GM21528 (cell line): ENCODE measurements around the gene ACP5.
"Not testable (repeated sequence)": the region's sequence is repeated elsewhere in the genome, so short reads cannot be mapped to it uniquely, and the experiment has no call there.

Experiments
- ATAC-seq: cut with Tn5 transposase; IDR thresholded peaks from one replicate; pipeline ENCODE4 v1.9.1; 2021; ENCODE audit warnings: mild to moderate bottlenecking, moderate library complexity; ENCODE audit not compliant: unreplicated experiment, low FRiP score

The ACP5 gene

DNA sequence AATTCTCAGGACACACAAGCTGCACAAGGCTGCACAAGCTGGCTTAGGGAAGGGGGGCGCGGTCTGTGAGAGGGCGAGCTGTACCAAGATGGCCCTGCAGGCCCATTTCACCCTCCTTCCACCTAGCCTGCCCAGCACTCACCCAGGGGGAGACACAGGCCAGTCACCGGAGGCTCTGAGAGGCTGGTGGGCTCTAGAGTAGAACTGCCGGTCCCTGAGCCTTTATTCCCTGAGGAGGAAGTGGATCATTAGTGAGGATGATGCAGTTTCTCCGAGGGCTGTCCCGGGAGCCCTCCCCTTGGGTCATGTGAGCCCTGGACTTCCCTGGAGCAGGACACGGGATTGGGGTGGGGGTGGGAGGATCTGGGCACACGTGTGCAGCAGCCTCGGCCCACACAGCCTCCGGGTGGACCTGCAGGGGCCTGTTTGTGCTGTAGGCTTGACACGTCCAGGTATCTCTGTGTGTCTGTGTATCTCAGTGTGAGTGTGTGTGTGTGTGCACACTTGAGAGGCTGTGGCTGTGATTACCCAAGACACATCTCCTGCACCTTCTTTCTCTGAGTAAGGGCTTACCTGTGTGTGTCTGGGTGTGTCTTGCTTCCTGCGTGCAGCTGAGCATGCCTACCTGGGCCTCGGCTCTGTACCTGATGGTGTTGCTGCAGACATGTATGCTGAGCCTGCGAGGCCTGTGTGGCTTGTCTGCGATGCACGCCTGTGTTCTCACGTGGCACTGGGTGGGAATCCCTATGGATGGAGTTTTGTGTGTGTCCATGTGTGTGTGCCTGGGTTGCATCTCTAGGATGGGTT lies at the start of gene ACP5:
TSS of gene ACP5 (minus strand) at position 195 of the 807 bp plus-strand sequence. CDS start 328 bp downstream, outside the sequence.
- ATAC-seq, result no peak

DNA sequence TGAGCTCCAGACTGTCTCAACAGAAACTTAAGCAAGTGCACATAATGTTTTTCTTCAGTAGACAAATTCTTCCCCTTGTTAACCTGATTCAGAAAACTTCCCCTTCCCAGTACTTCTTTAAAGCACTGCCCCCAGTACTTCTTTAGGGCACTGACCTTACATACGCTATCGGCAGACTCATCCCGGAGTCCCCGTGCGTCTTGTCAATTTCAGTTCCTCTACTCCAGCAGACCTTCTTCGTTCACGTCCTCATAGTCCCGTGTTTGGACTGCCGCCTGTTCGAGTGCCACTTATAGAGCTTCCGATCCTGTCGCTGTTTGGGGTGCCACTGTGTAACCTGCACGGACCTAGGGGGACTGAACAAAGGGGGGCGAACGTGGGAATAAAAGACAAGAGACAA lies 48.8 kb upstream of the ACP5 start:
- no peak for ATAC-seq

DNA sequence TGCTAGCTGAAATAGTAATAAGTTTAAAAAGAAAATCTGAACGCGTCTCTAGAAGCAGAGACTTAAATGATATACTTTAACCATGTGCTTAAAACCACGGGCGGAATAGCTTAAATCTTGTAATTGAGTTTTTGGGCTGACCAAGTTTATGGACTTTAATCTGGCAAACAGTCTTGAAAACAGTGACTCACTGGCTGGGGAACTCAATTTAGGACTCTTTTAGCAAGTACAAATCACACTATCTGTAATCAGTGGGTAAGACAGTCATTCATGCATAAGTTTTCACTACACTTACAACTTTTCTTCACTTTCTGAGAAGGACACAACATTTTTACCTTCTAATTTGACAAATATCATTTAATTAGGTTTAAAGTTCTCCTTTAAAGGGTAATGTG lies 46.6 kb upstream of the ACP5 start:
- ATAC-seq, result no peak

DNA sequence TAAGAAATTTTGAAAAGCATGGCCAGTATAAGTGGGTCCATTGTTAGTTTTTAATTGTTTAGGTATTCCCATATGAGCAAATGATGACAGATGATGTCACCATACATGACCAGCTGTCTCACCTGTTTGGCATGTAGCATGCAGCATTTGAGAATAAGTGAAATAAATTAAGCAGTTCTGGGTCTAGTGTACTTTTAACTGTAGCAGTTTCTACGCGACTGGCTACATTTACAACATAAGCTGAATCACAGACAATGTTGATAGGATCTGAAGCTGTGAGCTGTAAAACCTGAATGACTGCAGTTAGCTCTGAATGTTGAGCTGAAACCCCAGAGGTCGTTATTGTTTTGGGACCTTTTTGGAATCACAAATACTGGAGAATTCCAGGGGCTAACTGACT lies 45.0 kb upstream of the ACP5 start:
- not testable (repeated sequence) for ATAC-seq

DNA sequence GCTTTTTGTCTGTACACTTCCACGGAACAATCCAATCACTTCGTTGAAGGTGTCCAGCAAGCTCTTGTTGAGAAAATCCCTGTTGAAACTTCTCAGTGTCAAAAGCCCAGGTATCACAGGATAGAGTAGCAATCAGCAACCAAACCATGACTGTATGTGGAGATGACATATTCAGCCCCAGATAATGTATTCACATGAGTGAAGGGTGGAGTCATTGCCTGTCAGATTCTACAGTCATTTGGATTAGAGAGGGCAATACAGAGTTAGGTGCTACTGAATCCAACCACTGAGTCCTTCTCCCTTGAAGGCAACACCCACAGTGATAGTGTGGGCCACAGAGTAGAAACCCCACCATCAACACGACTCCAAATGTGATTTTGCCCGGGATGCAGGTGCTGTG lies 43.1 kb upstream of the ACP5 start:
- no peak for ATAC-seq

DNA sequence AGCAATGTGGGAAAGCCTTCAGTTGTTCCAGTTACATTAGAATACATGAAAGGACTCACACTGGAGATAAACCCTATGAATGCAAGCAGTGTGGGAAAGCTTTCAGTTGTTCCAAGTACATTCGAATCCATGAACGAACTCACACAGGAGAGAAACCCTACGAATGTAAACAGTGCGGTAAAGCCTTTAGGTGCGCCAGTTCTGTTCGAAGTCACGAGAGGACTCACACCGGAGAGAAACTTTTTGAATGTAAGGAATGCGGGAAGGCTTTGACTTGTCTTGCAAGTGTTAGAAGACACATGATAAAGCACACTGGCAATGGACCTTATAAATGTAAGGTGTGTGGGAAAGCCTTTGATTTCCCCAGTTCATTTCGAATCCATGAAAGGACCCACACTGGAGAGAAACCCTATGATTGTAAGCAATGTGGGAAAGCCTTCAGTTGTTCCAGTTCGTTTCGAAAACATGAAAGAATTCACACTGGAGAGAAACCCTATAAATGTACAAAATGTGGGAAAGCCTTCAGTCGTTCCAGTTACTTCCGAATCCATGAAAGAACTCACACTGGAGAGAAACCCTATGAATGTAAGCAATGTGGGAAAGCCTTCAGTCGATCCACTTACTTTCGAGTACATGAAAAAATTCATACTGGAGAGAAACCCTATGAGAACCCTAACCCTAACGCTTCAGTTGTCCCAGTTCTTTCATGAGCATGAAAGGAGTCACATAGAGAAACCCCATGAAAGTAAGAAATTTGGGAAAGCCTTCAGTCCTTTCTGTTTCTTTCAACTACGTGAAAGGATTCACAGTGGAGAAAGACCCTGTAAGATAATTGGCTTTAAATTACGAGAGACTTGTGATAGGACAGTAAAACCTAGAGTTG lies 40.0 kb upstream of the ACP5 start:
- ATAC-seq, result no peak

DNA sequence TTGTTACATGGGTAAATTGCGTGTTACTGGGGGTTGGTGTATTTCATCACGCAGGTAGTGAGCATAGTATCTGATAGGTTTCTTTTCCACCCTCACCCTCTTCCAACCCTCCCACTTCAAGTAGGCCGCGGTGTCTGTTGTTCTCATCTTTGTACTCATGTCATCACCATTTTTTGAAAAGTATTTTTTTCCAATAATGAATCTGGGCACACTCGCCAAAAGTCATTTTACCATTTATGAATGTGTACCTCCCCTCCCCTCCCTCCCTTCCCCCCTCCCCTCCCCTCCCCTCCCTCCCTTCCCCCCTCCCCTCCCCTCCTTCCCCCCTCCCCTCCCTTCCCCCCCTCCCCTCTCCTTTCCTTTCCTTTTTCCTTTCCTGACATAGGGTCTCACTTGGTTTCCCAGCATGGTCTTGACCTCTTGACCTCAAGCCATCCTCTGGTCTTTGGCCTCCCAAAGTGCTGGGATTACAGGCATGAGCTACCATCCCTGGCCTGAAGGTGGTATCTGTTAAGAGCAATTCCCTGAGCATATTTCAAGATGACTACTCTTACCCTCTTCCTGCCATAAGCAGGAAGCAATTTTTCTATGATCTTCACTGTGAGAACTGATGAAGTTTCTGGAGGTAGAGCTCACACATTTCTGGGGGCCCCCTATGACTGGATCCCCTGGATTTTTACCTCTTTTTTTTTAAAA lies 35.5 kb upstream of the ACP5 start:
- ATAC-seq, result no peak

DNA sequence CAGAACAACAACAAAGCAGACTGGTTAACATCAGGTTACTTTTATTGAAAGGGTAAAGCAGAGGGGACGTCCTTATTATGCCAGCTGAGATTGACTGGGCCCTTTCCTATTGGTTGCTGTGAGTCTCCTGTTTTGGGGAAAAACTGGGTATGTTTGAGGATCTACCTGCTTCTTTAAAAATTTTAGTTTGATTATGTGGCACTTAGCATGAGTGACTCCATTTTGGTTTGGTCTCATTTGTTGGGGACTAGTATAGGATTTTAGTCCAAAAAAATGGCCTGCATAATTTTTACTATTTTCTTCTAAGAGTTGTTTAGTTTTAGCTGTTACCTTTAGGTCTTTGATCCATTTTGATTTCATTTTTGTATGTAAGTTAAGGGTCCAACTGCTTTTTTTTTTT lies 34.3 kb upstream of the ACP5 start:
- ATAC-seq, result no peak

DNA sequence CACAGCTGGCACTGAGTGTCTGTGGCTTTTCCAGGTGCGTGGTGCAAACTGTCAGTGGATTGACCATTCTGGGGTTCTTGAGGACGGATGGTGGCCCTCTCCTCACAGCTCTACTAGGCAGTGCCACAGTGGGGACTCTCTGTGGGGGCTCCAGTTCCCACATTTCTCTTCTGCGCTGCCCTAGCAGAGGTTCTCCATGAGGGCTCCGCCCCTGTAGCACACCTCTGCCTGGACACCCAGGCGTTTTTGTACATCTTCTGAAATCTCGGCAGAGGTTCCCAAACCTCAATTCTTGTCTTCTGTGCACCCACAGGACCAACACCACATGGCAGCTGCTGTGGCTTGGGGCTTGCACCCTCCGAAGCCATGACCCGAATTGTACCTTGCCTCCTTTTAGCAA lies 29.0 kb upstream of the ACP5 start:
- no peak for ATAC-seq

DNA sequence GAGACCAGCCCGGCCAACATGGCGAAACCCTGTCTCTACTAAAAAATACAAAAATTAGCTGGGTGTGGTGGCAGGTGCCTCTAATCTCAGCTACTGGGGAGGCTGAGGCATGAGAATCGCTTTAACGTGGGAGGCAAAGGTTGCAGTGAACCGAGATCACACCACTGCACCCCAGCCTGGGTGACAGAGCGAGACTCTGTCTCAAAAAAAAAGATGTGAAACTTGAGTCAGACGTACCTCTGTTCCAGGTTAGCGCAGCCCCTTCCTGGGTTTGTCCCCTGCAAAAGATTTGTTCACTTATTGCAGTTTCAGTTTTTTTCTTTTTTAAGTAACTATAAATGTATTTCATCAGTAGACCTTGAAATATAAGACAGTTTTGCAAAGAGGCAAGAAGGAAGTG lies 22.3 kb upstream of the ACP5 start:
- not testable (repeated sequence) for ATAC-seq

DNA sequence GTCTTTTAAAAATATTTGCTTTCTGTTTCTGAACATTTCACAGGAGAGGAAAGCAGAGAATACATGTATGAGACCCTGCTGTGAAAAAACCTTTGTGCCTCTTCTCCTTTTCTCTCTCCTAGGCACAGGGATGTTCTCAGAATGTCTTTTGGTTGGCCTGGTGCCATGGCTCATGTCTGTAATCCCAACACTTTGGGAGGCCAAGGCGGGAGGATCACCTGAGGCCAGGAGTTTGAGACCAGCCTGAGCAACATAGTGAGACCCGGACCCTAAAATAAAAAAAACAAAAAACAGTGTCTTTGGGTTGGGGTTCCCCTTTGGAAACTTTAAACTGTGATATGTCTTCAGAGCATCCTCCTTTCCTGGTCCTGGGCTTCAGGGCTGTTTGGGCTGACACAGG lies 21.3 kb upstream of the ACP5 start:
- no peak for ATAC-seq

DNA sequence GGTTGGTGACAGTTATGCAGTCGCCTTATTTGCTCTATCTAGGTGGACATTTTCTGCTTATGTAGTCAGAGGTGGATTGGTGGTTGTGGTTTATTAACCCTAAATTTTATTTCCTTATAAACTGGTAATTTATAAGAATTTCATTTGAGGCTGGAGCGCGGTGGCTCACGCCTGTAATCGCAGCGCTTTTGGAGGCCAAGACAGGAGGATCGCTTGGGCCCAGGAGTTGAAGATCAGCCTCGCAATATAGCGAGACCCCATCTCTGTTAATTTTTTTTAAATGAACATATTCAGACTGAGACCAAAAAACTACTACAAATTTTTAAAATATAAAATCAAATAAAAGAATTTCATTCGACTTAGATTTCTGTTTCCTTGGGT lies 20.6 kb upstream of the ACP5 start:
- no peak for ATAC-seq

DNA sequence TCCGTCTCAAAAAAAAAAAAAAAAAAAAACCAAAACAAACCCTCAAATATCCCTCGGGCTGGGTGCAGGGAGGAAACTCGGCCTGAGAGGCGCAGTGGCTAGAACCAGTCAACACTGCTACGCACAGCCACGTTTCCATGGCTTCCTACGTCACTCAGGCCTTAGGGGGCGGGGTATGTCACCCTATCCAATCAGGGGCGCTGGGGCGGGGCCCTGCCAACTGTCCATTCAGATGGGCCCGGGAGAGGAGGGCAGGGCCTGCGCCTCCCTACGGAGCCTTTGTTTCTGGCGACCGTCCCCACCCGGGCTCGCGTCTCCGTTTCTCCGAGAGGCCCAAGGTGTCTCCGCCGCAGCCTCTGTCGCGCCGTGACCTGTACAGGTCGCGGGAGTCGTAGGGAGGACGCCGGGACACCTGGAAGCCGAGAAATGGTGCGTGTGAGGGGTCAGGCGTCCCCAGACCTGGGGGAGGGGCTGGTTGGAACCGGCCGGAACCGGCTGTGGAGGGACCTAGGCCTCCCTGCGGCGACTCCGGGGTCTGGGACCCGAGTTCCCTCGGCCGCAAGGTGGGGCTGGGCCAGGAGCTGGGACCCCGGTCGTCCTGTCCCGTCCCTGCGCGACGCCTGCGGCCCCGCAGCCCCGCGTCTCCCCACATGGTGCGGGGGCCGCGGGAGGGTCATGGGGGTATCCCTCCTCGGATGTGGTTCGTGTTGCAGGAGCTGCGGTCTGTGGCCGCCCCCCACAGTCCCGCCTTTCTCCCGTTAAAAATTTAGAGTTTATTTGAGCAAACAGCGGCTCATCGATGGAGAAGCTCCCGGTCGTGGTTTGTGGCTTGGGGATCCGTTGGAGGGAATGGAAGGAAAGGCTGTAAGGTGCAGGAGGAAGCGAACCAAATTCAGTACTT lies 20.0 kb upstream of the ACP5 start, which contains the start of gene ZNF627:
TSS of gene ZNF627 (plus strand) at position 282 of the 901 bp plus-strand sequence. CDS start at position 427, 145 bp downstream.
- peak; percentile 94 for ATAC-seq

DNA sequence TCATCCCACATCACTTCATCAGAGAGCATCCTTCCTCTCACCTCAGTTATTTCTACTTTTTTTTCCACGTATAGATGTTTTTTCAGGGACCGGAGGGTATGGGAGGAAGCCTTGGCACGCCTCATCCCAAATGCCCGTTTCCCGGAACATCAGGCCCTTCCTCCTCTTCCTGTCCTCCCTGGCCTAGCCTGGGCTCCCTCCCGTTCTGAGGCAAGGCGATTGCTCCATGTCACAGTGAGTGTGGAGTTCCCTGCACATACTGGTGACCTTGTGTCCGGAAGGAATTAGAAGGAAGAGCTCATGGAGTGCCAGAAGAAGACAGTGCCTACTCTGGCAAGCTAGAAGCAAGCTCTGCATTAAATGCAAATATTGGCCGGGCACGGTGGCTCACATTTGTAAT lies 18.7 kb upstream of the ACP5 start:
- no peak for ATAC-seq

DNA sequence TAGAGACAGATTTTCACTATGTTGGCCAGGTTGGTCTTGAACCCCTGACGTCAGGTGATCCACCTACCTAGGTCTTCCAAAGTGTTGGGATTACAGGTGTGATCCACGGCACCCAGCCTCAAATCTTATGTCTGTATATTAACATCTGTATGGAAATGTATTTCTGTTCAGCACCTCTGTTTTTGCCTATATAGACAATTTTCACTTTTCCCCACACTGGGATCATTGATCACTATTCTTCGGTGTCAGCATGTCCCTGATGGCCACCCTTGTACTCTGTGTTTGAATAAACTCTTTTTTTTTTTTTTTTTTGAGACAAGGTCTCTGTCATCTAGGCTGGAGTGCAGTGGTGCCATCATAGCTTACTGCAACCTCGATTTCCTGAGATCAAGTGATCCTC lies 16.6 kb upstream of the ACP5 start:
- no peak for ATAC-seq

DNA sequence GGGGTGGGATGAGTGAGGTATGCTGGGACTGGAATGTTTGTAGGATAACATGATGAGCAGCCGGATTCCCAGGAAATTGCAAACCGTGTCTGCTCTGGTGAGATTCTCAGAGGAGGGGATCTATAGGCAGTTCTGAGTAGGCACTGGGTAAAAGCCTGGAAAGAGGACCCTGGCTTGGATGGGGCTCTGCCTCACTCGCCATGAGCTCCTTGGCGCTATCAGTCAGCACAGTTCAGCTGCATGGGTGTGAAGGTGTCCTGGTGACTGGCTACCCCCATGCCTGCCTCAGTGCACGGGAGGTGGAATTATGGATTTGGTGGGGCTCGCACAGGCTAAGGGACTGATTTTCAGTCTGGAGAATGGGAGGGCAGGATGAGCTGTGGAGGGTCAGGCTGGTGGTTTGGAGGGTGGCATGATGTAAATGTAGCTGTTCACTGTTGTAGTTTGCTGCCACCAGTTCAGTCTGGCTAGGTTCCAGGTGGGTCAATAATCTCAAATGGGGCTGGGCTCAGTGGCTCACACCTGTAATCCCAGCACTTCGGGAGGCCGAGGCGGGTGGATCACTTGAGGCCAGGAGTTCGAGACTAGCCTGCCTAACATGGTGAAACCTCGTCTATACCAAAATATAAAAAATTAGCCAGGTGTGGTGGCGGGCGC lies 10.7 kb upstream of the ACP5 start:
- ATAC-seq, result no peak

DNA sequence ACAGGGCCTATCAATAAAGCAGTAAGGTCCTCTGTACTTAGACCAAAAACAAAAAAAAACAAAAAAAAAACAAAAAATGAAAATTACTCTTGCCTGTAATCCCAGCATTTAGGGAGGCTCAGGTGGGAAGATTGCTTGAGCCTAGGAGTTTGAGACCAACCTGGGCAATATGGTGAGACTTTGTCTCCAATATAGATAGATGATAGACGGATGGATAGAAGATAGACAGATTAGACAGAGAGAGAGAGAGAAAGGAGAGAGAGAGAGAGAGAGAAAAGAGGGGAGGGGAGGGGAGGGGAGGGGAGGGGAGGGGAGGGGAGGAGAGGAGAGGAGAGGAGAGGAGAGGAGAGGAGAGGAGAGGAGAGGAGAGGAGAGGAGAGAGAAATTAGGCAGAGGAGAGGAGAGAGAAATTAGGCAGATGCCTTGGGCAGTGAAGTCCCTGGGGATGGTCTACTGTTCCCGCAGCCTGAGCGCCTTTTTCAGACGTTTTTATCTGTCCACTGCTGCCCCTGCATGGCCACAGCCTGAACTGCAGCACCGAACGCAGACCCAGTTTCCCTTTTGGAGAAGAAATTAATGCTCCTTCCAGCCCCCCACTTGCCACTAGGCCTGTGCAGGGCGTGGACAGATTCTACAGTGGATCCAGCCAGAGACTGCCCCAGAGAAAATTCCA lies 10.0 kb upstream of the ACP5 start:
- no peak for ATAC-seq

DNA sequence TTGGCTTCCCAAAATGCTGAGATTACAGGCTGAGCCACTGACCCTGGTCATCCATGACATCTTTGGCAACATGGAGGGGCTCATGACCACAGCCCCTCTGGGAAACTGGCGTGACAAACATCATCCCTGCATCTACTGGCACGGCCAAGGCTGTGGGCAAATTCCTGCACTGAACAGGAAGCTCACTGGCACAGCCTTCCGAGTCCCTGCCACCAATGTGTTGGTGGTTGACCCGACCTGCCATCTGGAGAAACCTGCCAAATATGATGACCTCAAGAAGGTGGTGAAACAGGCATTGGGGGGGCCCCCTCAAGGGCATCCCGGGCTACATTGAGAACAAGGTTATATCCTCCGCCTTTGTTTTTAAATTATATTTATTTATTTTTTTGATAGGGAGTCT lies 8.9 kb upstream of the ACP5 start:
- no peak for ATAC-seq

DNA sequence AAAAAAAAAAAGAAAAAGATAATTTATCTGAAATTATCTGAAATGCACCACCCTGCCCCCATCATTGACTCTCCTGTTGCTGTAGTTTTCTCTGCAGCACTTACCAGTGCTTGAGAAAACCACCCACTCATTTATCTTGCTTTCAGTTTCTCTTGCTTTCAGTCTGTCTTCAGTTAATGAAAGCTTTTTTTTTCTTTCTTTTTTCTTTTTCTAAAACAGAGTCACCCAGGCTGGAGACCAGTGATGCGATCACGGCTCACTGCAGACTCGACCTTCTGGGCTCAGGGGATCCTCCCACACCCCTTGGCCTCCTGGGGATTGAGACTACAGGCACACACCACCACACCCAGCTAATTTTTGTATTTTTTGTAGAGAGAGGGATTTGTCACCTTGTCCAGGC lies 4.3 kb upstream of the ACP5 start:
- ATAC-seq, result peak; percentile 63
